Transverse colon (tissue), 4 donors: Measurements from ENCODE around the gene ALOX5AP. TPM values are rescaled to one million over a fixed set of nuclear protein-coding genes. Genes with fewer than 3 reads are reported as not detected.

Experiments
- DNase-seq: peaks from one replicate; pipeline ENCODE4 v3.0.0-alpha.2; 2019
- H3K27ac ChIP-seq, 4 donors: fragments of 200-600 bp; sonication (generic); 2 replicates each; pipeline ENCODE4 v1.5.1; 2016 to 2018; ENCODE audit warnings: inconsistent platforms in 4 of 4
- H3K27me3 ChIP-seq: fragments of 200-600 bp; sonication (generic); 2 replicates; pipeline ENCODE4 v1.5.1; 2017; ENCODE audit warnings: inconsistent platforms
- H3K36me3 ChIP-seq, 4 donors: fragments of 200-600 bp; sonication (generic); 2 replicates each; pipeline ENCODE4 v1.5.1; 2017 to 2019; ENCODE audit warnings: inconsistent platforms in 4 of 4
- H3K4me1 ChIP-seq, 4 donors: fragments of 200-600 bp; sonication (generic); 2 replicates each; pipeline ENCODE4 v1.5.1; 2017 to 2020; ENCODE audit warnings: inconsistent platforms in 4 of 4
- H3K4me3 ChIP-seq, 4 donors: fragments of 200-600 bp; sonication (generic); 1 replicate in 1 of 4; 2 replicates in 3 of 4; pipeline versions ENCODE4 v1.5.1 to v1.6.1; 2017 to 2019; ENCODE audit warnings: inconsistent platforms in 4 of 4
- H3K9me3 ChIP-seq, 2 donors: fragments of 200-600 bp; sonication (generic); 2 replicates each; pipeline ENCODE4 v1.5.1; 2017 to 2019; ENCODE audit warnings: inconsistent platforms in 2 of 2
- EP300 ChIP-seq: sonication (generic); formaldehyde crosslinking; IDR thresholded peaks from one replicate; pipeline ENCODE4 v1.6.1; 2017; ENCODE audit warnings: antibody characterized with exemption, low read depth
- POLR2A ChIP-seq: fragments of 450-650 bp; IDR thresholded peaks from one replicate; pipeline ENCODE4 v1.6.1; 2016; ENCODE audit warnings: antibody characterized with exemption, mild to moderate bottlenecking, moderate library complexity
- POLR2AphosphoS5 ChIP-seq, 3 donors: sonication (generic); formaldehyde crosslinking; IDR thresholded peaks; one replicate each; pipeline ENCODE4 v1.6.1; 2016; ENCODE audit warnings: antibody characterized with exemption in 3 of 3
- WGBS, 2 donors: methylation state at CpG; one replicate each; pipeline ENCODE4 v1.1.5; 2018; ENCODE audit warnings: low coverage in 1 of 2; 5-methylcytosine and 5-hydroxymethylcytosine counted together
- in situ Hi-C, 4 donors: fragments of 200-750 bp; cut with MboI; loops; one replicate each; pipeline versions ENCODE4 v1.15.0 to v1.15.1; 2017; ENCODE audit warnings: low sequenced_read_pairs in 3 of 4, low pct_ligation_motif_present in 1 of 4, low pct_unique_long_range_greater_than_20kb in 1 of 4
- intact Hi-C: fragments of 100-400 bp; cut with DNase I; formaldehyde crosslinking; loops from one replicate; pipeline ENCODE4 v1.15.1; 2023; ENCODE audit warnings: low total_unique reads
- total RNA-seq, 4 donors: library from RNA; depleted of rRNA; stranded (reverse); fragments of >200 nt; gene quantifications; one replicate each; pipeline ENCODE4 v1.1.0, GENCODE V29; 2016
- TF ChIP-seq, protein P1 (sequence below), 5 experiments: fragments of 200-600 bp in 3 of 5; fragments of 450-650 bp in 2 of 5; sonication (generic) in 3 of 5; IDR thresholded peaks; 1 replicate in 2 of 5; 2 replicates in 3 of 5; pipeline ENCODE4 v1.5.1; 2016 to 2017; ENCODE audit warnings: antibody characterized with exemption in 5 of 5, inconsistent platforms in 3 of 5, mild to moderate bottlenecking in 2 of 5, moderate library complexity in 1 of 5

Gene ALOX5AP
- 10 to 100 TPM in 3 of 4 donors, 1 to 10 TPM in 1; 1.2 to 18.7 (median 14.1) TPM for total RNA-seq

DNA sequence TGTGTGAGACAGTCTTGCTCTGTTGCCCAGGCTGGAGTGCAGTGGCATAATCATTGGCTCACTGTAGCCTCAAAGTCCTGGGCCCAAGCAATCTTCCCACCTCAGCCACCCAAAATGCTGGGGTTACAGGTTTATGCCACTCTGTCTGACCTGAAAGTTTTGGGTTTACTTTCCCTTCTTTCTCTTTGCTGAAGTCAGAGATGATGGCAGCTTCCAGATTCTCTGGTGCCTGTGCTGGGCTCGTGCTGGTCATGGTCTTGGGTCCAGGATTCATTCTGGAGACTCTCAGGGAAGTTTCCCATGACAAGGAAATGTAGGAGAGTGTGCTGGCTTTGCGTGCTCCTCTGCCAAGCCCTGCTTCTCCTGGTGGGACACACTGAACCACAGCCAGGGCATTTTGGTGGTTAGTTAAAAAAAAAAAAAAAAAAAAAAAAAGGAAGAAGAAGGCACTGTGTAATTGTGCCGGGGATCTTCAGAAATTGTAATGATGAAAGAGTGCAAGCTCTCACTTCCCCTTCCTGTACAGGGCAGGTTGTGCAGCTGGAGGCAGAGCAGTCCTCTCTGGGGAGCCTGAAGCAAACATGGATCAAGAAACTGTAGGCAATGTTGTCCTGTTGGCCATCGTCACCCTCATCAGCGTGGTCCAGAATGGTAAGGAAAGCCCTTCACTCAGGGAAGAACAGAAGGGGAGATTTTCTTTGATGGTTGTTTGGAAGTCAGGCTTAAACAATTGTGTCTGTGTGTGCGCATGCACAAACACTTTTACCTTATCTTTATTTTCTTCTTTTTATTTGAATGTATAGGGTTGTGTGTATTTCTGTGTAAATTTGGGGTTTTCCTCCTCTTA lies at the start of gene ALOX5AP:
Gene ALOX5AP (plus strand): TSS at position 519 of the 847 bp plus-strand sequence. CDS start 63 bp downstream, at position 582.
- 71 to 82% methylated on average over 2 to 6 of the region's 6 CpGs for WGBS, 2 donors
- peak within 1 kb of the TSS in 2 of 4 donors; percentile 10 to 34 for H3K4me3 ChIP-seq
- H3K27ac ChIP-seq = peak within 1 kb of the TSS; percentile 32 to 57 (median 45)
- in situ Hi-C loops = no loop called here
- peak; percentile 44 for DNase-seq
- H3K9me3 ChIP-seq = no peaks in the 10 kb centered on the region
- intact Hi-C loops = no loop called here
- no peaks in the 10 kb centered on the region for H3K27me3 ChIP-seq
- H3K4me1 ChIP-seq = peaks cover 0 to 18% (median 0%) of the 10 kb centered on the region in 4 donors
- H3K36me3 ChIP-seq = no peaks in the 10 kb centered on the region
- TF ChIP-seq POLR2AphosphoS5 (IDR thresholded peaks at IDR 0.05) = peak in 2 of 3 donors; percentile 39 to 60
- TF ChIP-seq POLR2A = peak; percentile 58
- no peak for TF ChIP-seq EP300

DNA sequence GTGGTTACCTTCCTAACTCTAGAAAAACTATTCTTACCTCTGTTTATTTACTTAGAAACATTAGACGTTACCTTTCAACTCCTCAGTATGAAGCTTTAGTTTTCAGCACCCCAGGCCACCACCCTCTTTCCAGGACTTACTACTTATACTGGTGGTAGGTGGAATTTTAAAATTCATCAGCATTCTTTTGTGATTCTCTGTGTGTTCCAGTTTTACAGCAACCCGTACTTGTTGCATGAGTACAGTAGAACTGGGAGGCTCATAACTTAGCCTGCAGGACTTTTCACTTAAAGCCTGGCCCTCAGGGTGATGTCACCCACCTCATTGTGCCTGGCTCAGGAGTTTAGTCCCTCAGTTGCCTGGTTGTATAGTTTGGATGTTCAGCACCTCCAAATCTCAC lies 49.4 kb upstream of the ALOX5AP start:
- intact Hi-C loops = loop anchor here (10.0 kb wide), 1 partner anchor 71 kb away; the partner anchor contains the start of gene USPL1
- in situ Hi-C loops = loop anchor here in 1 of 4 donors (10.0 kb wide), 1 partner anchor 109 kb away; no protein-coding TSS in a partner anchor

DNA sequence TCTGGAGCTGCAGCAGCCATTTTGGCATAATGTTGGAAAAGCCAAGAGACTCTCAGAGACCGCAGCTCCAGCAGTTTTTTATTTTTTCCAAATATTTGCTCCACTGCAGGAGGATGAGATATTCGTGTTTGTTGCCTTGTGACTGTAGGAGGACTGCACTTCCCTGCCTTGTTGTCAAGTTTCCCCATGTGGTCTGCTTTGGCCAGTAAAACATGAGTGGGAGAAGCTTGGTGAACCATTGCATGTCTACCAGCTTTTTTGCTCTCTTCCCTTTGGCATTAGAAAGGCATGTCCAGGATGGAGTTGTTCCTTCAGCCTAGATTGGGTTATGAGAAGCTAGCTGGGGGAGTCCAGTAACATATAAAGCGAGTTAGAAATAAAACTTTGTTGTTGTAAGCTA lies 47.7 kb upstream of the ALOX5AP start:
- Histone ChIP-seq H3K36me3 (no peaks in the 10 kb centered on the region), H3K4me3 (no peak overlapping the region), H3K27me3 (no peaks in the 10 kb centered on the region), H3K27ac (no peak overlapping the region), H3K4me1 (peaks cover 0 to 24% (median 16%) of the 10 kb centered on the region in 4 donors), H3K9me3 (no peaks in the 10 kb centered on the region)
- in situ Hi-C loops = loop anchor here in 1 of 4 donors (10.0 kb wide), 1 partner anchor 107 kb away; no protein-coding TSS in a partner anchor
- no peak for TF ChIP-seq EP300
- TF ChIP-seq, protein P1, sequence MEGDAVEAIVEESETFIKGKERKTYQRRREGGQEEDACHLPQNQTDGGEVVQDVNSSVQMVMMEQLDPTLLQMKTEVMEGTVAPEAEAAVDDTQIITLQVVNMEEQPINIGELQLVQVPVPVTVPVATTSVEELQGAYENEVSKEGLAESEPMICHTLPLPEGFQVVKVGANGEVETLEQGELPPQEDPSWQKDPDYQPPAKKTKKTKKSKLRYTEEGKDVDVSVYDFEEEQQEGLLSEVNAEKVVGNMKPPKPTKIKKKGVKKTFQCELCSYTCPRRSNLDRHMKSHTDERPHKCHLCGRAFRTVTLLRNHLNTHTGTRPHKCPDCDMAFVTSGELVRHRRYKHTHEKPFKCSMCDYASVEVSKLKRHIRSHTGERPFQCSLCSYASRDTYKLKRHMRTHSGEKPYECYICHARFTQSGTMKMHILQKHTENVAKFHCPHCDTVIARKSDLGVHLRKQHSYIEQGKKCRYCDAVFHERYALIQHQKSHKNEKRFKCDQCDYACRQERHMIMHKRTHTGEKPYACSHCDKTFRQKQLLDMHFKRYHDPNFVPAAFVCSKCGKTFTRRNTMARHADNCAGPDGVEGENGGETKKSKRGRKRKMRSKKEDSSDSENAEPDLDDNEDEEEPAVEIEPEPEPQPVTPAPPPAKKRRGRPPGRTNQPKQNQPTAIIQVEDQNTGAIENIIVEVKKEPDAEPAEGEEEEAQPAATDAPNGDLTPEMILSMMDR (IDR thresholded peaks at IDR 0.05) = no peak
- no peak for TF ChIP-seq POLR2A
- no peak for TF ChIP-seq POLR2AphosphoS5 (IDR thresholded peaks at IDR 0.05)
- 75 to 93% methylated on average over 3 of the region's 3 CpGs for WGBS, 2 donors
- no peak for DNase-seq
- intact Hi-C loops = loop anchor here (10.0 kb wide), 1 partner anchor 73 kb away; the partner anchor contains the start of gene USPL1

More for the DNA sequence above, 49.4 kb upstream of the ALOX5AP start:
- WGBS, 2 donors = 63 to 66% methylated on average over 1 to 2 of the region's 2 CpGs
- H3K4me3 ChIP-seq = no peak overlapping the region
- H3K27me3 ChIP-seq = no peaks in the 10 kb centered on the region
- H3K9me3 ChIP-seq = no peaks in the 10 kb centered on the region
- DNase-seq = no peak
- peak overlapping the region; percentile 40 to 78 (median 76) for H3K27ac ChIP-seq
- TF ChIP-seq POLR2AphosphoS5 (IDR thresholded peaks at IDR 0.05) (no peak), EP300 (no peak), POLR2A (no peak)
- TF ChIP-seq, protein P1 (IDR thresholded peaks at IDR 0.05) = no peak
- no peaks in the 10 kb centered on the region for H3K36me3 ChIP-seq
- peaks cover 3 to 32% (median 17%) of the 10 kb centered on the region in 4 donors for H3K4me1 ChIP-seq

DNA sequence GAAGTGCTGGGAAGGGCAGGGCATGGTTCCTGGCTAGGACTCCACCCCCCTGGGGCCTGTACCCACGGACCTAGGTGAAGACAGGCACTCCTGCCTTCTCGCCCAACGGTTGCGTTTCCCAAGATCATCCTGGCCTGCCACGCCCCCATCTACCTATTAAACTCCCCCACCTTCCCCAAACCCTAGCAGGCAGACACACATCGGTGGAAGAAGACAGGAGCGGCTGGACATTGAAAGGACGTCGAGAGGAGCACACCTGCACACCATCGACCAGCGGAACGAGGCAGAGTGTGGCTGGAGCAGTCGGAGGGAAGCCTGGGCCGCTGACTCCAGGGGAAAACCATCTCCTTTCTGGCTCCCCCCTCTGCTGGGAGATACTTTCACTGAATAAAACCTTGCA lies 45.6 kb upstream of the ALOX5AP start:
- H3K4me1 ChIP-seq = peaks cover 0 to 22% (median 16%) of the 10 kb centered on the region in 4 donors
- WGBS, 2 donors = 65 to 77% methylated on average over 4 to 14 of the region's 14 CpGs
- H3K9me3 ChIP-seq = no peaks in the 10 kb centered on the region
- in situ Hi-C loops = loop anchor here in 1 of 4 donors (10.0 kb wide), 1 partner anchor 105 kb away; no protein-coding TSS in a partner anchor
- peak overlapping the region in 1 of 4 donors; percentile 43 for H3K4me3 ChIP-seq
- TF ChIP-seq POLR2A (no peak), EP300 (no peak), POLR2AphosphoS5 (IDR thresholded peaks at IDR 0.05) (no peak)
- TF ChIP-seq, protein P1 (IDR thresholded peaks at IDR 0.05) = no peak
- H3K36me3 ChIP-seq = no peaks in the 10 kb centered on the region
- DNase-seq = no peak
- intact Hi-C loops = loop anchor here (10.0 kb wide), 1 partner anchor 75 kb away; the partner anchor contains the start of gene USPL1
- H3K27me3 ChIP-seq = no peaks in the 10 kb centered on the region
- H3K27ac ChIP-seq = peak overlapping the region; percentile 71 to 79 (median 74)
